ENCODE data around the gene S100A3. TPM values are rescaled to one million over a fixed set of nuclear protein-coding genes. Genes with fewer than 3 reads are reported as not detected.

S100A3 gene
- total RNA-seq, 1 donor from 2014 or later = 0.72 TPM

DNA sequence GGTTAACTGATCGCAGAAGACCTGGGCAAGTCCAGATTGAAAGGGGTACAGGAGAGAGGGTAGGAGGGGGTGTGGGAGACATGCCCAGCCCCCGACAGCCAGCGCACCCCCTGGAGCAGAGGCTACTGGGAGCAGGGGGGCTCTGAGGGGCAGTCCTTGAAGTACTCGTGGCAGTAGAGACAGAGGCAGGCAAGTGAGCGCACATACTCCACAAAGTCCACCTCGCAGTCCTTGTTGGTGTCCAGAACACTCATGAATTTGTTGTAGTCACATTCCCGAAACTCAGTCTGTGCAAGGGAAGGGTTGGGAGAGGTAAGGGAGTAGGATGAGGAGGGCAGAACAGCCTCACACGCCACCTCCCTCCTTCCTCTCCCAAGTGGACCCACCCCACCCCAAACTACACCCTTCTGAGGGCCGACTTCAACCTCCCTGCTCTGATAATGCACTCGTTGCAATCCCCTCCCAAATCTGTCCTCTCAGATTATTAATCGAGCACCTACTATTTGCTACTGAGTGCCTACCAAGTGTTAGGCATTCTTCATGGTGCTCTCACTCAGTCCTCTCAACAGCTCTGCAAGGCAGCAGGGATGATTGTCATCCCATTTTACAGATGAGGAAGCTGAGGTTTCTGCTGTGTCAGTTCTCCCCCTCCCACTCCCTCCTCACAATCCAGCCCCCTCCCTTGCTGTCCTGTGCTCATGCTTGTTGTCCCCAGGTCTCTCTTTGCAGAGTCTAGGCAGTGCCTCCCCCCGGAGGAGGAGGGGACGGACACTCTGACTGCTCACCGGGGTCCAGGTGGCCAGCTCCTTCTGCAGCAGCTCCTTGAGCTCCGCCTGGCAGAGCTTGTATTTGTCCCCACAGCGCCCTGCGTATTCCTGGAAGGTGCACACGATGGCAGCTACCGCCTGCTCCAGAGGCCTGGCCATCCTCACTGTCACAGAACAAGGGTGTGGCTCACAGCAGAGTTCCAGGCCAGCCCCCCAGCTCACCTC is 1.2 kb downstream of the S100A3 start:
- DNase-seq = no peak

DNA sequence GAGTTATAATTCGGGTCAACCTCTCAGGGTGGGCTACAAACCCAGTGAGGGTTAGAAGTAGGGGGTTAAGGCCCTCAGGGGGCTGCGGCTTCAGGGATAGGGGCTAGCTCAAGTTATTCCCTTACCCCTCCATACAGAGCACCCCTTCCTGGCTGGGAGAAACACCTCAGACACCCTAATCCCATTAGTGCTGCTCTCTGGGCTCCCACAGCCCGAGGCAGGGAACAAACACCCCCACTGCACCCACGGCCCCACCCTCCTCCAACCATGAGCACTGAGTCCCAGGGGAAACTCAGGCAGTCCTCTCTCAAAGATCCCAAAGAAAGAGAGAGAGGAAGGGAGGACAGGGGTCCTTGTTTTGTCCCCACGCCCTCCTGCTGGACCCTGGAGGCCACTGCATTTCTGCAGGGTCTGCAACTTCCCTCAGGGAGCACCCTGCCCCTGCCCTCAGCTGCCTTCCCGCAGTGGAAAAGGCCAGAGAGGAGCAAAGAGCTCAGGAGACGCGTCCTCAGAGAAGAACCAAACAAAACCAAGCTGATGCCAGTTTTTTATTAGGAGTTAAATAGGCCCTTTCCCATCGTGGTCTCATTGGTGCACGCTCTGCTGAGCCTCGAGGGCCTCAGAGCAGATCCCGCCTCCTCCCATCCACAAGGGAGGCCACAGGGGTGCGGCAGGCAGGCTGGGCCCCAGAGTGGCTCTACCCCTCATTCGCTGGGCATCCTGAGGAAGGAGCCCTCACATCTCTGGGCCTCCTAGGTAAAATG is 2.1 kb downstream of the S100A3 start:
- DNase-seq = no peak

DNA sequence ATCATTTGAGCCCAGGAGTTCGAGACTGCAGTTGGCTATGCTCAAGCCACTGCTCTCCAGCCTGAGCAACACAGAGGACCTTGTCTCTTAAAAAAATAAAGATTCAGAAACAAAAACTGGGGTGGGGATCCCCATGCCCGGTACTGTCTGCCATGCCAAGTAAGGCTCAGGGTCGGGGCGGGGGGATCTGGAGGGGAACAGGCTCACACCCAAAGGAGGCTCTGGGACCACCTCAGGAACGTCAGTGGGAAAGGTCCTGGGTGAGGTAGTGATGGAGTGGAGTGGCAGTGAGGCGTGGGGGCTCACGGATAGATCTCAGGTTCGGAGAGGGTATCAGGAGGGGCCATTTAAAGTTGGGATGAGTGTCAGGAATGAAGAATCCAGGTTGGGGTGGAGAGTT is 2.7 kb downstream of the S100A3 start:
- DNase-seq = no peak

DNA sequence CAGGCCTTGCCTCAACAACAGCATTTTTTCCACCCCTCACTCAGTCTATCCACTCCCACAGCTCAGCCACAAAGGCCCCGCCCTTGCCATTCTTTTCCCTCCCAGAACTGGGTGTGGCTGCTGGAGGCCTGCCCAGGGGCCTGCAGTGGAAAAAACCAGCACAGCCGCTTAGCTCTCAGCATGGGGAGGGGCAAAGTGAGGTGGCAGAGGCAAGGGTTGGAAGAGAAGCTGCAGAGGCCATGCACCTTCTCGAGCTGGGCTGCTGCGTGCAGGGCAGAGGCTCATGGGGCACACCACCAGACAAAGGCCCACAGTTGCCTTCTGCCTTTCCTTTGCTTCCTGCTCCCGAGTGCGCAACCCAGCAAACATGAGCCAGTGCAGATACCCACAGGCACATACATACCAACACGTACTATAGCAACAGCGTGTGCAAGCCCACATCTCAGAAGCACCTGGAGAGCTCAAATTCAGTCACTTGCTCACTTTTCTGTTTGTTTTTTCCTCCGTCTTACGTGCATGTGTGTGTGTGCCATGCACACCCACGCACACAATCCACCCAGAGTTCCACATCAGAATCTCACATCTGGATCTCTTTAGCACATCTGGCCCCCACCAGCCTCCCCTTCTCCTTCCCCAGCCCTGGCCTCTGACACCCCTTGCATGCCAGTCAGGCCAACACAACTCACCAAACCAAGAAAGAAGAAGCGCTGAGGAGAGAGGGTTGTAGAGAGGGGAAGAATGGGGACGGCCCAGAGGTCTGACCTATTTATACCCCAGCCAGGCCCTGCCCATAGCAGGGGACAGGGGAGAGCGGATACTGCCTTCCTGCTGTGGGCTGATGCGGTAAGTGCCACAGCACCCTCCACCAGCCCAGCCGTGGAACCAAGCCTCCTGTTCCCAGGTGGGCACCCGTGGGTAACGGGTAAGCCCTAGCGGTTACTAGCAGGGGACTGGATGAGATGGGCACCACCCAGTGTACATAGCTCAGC is 3.7 kb downstream of the S100A3 start, which contains the start of gene S100A4:
S100A4 (minus strand) TSS at position 740 of the 989 bp plus-strand sequence. CDS start 1,012 bp downstream, outside the sequence.
- DNase-seq = peak; percentile 98

DNA sequence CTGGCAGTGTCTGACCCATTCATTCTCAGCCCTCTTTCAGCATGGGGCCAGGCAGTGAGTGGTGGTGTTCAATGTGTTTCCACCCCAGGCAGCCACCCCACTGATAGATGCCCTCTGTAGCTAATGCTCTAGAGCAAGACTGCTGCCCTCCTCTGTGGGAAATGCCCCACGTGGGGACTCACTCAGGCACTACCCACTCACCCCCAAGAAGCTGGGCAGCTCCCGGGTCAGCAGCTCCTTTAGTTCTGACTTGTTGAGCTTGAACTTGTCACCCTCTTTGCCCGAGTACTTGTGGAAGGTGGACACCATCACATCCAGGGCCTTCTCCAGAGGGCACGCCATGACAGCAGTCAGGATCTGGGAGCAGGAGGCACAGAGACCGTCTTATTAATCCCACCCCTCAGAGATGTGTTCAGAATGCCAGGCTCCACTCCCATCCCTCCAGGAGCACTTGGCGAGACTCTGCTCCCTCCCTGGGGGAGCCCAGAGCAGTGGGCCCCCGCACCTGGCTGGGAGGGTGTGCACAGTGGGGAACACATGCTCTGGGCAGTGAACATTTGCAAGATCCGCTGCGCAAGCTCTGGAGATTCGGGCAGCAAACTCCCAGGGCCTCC is 4.5 kb downstream of the S100A3 start:
- DNase-seq = no peak

DNA sequence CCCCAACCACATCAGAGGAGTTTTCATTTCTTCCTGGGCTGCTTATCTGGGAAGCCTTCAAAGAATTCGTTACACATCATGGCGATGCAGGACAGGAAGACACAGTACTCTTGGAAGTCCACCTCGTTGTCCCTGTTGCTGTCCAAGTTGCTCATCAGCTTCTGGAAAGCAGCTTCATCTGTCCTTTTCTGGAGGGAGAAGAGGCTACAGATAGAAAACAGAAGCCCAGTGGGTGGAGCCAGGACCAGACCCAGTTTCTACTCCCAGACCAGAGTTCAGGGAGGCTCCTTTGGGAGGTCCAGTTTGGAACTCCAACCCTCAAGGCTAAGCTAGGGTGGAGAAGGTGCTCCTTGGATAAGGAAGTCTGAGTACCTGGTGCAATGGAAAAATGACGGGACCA is 5.3 kb downstream of the S100A3 start:
- DNase-seq = no peak

DNA sequence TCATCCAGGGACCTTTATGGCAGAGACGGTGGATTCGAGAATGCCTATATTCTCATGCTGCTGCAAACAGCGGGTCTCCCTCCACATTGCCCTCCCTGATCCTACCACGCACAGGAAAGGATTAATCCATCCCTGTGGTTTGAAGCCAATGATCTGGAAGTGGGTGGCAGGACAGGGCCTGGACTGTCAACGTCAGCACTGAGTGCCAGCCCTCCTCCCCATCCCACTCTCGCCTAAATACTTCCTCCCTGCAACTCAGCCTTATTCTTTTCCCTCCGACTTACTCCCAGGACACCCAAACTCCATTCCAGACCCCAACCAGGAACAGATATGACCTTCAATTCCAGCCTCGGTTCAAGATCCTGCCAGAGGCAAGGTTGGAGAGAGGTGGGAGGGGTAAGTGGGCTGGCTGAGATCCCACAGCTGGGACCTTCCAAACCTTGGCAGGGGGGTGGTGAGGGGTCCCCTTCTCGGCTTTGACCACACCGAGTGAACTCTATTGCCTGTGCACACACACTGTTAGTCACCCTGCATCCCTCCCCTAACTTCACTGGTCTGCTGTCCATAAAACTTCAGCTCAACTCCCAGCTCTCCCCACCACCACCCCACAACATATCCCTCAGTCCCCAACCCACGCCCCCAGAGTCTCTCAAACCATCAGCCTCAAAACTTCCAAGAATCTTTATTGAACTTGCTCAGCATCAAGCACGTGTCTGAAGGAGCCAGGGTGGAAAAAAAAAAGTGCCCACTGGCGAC is 5.9 kb downstream of the S100A3 start:
- DNase-seq = no peak

DNA sequence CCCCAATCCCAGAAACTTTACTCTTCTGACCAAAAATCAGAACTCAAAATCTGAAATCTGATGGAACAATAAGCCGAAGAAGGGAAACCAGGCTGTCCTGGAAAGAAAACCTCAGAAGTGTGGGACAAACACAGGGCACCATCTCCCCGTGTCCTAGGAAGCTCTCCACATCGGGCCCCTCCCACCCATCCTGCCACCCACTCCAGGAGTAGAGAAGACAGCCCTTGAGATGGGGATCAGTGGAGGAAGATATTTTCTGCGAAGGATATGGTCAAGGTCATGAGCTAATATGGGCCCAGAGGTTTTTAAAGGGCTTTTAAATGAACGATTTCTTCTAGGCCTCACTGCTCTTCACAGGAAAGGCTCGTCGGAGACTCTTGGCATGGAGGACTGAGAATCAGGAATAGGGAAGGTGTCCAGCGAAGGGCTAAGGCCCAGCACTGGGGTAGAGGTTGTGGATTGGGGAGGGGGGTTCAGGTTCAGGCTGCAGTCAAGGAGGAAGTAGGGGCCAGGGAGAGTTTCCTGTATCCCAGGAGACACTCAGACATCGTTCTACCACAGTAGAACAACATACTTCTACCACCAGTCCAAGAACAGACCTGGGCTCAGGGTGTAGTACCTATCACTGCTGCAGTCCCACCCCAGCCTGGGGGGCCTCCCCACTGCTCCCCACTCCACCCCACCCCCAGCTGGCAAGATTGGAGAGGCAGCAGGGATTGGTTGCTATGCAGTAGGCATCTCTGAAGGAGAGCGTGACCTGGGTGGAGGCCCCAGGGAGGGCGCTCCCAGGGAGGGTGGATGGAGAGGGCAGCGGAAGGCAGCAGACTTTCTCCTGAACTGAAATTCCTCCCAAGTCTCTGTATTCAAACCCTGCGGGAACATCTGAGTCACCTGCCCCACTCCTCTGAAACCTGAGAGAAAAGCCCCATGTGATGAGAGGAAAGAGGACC is 7.1 kb downstream of the S100A3 start:
- no peak for DNase-seq

DNA sequence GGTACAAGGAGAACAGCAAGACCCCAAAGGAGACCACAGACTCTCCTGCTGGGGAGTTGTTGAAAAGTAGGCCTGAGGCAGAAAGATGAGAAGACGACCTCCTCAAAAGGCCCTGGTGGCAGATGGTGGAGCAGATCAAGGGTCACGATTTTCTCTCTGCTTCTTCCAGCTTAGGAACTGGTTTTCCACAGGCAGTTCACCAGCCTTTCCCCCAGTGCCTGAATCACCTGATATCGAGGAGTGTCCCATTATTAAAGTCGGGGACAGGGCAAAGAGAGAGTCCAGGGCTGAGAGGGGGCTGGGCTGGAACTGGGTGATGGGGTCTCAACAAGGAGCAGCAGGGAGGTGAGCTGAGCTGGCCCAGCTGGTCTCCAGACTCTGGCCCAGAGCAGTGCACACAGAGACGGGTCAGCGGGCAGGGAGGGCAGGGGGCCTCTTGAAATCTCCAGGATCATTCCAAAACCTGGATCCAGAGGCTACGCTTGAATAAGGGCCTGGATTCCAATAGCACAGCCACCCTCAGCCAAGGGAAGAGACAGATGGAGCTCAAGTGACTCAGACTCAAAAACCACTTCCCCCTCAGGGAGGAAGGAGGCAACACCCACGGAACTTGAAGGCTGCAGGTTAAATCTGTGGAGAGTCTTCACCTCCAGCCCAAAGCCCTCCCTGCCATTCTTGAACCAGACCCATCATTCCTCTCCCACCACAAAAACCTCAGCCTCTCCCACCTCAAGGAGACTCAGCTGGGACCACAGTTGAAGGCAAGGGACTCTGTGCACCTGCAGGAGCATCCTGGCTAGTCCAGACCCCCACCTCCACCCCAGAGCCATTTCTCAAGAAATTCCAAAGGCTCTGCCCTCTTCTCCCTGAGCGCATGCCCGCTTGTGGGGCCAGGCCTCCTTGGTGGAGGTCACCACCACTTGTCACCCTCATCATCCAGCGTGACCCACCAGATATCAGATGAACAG is 8.4 kb downstream of the S100A3 start, which contains the start of gene S100A5:
S100A5 (minus strand) TSS at position 541 of the 968 bp plus-strand sequence. CDS start 743 bp downstream, outside the sequence.
- DNase-seq = no peak

DNA sequence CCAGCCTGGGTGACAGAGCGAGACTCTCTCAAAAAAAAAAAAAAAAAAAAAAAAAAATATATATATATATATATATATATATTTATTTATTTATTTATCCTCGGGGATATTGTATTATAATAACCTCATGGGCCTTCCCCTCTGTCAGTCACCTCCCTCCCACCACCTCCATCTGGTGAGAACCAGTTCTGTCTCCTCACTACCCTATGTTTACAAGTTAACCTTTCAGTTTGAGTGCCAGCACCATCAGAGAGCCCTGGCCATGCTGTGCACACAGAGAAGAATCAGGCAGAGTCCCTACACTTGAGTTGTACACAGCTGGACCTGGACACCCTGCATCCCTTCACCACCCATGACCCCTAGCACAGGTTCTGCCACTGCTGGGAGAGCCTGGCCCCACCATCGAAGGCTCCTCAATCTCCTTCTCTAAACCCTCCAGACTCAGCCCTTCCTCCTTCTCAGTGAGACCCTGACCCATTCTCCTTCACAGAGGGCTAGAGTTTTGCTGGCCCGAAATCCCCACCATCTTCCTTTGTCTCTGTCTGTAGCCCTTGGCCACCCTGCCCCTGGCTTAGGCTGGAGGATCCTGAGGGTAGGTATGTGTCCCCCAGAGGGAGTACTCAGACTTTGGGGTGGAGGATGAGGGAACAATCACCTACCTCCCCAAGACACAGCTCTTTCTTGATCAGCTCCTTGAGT is 9.5 kb downstream of the S100A3 start:
- no peak for DNase-seq

DNA sequence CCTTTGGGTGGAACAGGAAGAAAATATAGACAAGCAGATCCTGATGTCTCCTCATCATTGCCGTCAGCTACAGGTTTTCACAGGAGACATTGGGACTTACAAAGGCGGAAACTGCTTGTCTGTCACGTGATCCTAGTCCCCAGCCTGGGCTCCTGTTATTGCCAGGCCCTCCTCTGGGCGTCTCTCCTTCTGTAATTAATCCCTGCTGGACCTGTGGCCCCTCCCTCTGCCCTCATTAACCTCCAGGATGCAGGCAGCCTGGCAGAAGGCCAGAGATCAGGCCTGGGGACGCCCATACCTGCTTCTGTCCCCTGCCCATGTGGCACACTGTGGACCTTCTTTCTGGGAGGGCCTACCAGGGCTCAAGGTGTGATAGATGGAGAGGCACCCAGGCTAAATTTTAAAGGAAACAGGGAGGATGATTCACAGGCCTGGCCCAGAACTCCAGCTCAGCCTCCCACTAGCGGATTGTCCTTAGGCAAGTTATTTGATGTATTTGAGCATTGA is 10.7 kb downstream of the S100A3 start:
- DNase-seq = no peak

DNA sequence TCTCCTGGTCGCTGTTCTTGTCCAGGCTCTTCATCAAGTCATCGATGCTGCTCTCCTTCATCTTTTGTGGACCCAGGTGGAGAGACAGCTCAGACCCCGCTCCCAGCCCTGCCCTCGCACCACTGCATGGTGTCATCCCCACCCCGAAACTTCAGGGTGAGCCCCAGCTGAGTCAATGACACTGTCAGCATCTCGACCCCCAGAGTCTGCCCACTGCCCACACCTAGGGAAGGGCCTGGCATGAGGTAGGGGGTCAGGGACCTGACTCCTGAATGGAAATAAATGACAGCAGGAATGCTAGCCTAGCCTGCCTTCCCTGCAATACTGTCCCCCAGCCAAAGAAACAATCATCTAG is 11.7 kb downstream of the S100A3 start:
- DNase-seq = no peak

DNA sequence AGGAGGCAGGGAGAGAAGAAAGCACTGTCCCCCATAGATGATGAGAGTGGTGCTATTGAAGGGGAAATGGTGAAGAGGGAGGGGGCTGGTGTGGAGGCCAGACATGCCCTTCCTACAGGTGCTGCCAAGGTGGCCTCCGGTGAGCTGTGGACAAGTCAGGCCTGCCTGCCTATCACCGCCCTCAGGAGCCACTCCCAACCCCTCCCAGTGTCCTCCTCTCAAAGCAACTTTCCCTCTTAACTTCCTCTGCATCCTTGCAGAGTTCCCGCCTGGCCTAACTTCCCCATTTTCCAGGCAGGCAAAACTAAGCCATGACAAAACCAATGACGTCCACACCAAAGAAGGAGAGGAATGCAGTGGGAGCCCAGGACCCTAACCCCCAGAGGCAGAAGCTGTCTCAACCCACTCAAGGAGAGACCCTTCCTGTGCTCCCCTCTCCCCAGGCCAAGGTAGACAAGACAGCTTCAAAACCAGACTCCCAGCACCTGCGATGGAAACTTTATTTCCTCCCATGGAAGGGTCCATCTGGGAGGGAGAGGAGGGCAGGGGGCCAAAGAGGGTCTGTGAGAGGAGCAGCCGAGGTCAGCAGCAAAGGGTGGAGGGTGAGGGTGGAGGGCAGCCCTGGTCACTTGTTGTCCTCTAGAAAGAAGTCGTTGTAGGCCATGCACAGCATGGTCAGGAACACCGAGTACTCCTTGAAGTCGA is 12.2 kb downstream of the S100A3 start:
- DNase-seq = no peak

DNA sequence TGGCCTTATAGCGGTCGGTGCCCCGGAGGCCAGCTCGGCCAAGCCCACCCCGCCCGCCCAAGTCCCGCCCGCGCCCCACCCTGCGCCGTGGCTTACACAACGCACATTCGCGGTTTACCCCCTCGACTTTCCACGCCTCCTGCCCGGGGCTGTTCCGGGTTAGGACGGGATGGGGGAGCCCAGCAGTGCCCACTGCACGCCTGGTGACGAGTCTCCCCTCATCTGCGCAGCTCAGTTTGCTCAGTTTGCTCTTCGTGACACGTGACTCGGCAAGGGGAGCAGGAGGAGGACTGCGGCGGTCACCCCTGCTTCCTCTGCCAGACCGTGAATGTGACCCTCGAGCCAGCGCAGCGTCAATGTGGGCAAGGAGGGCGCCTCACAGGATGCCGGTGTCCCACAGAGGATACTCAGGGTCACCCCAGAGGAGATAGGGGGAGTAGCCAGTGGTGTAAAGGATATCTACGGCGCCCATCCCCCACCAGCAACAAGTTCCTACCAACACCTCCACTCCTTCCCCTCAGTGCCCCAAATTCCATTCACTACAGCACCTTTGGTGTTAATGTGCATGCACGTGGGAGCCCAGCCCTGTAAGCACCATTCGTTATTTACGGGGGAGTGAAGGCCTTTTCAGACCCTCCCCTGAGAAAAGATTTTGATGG is 12.9 kb downstream of the S100A3 start:
- DNase-seq = peak; percentile 90

DNA sequence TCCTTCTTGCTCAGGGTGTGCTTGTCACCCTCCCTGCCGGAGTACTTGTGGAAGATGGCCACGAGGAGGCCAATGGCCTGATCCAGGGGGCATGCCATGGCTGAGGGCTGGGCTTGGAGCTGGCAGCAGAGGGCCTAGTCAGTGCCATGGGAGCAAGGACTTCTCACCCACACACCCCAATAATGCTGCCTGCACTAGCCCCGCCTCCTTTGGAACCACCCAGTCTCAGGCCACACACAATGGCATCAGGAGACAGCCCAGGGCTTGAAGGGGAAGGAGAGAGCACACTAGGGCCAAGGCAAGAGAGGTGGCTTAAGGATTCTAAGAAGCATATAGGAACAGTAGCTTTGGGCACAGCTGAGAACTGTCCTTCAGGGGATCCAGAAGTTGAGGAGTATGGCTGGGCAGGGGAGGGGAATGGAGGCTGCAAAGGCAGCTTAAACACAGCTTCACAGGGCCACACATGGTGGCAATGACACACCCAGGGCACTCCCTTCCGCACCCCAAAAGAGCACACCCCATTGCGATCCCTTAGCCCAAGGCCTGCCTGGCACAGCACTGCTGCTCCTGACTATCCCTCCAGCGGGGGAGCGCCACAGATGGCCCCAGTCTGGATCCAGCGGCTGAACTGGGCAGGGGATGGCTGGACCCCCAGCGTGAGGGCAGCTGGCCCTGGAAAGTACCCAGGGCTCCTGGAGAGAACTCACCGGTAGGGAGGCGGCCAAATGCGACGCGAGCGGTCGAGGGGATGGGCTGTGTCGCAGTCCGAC is 13.6 kb downstream of the S100A3 start, which contains the start of gene S100A6:
S100A6 (minus strand) TSS at position 750 of the 770 bp plus-strand sequence; CDS start at position 98, 652 bp downstream.
- DNase-seq = peak; percentile 56
